GM18858 (cell line): ENCODE results near the gene KHK.
A peak's percentile ranks its signal among the peaks of the same experiment; 100 is the strongest.

ENCODE experiments used
- ATAC-seq: cut with Tn5 transposase; IDR thresholded peaks from one replicate; pipeline ENCODE4 v1.9.1; 2021; ENCODE audit not compliant: unreplicated experiment

Gene KHK

DNA sequence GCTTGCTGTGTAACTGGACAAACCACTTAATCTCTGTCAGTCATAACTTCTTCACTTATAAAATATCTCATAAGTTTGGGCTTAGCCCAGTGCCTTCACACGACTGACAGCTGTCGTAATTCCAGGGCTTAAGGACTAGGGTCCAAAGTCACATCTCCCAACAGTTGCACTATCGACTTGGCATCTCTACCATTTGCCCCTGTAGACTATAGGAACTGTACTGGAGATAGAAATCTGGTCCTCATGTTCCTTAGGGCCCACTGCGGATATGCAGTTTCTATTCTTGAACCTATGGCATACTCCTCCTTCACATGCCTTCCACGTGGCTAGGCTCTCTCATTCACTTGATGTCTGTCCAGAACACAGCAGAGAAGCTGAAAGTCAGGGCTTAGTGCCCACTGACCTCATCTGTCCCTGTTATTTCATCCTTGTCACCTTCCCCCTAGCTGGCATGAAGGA lies 39.7 kb downstream of the KHK start:
- ATAC-seq: no peak

DNA sequence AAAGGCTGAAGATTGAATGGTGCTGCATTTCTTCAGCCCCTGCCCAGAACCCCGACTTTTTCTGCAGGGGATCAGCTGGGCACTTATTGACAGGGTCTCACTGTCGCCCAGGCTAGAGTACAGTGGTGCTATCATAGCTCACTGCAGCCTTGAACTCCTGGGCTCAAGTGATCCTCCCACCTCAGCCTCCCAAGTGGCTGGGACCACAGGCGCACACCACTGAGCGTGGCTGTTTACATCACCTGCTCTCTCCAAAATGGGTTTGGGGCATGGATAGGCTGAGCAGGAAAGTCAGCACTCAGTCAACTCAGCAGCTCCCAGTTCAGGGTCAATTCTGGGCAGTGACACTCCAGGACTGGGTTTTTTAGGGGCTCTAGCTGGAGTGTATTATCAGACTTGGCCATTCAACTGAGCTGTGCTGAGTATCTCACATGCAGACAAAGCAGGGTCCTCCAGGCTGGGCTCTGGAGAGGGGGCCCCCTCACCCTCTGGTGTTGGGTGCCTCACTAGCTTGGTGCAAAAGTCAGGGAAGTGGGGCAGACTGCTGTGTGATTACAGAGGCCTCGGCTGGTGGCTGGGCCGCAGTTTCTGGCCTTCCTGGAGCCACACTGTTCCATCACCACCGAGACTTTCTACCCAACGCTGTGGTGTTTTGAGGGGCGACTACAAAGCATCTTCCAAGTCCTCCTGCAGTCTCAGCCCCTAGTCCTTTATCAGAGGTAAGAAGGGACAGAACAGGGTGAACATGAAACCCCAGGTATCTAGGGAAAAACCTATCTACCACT lies 41.5 kb downstream of the KHK start:
- ATAC-seq: no peak

DNA sequence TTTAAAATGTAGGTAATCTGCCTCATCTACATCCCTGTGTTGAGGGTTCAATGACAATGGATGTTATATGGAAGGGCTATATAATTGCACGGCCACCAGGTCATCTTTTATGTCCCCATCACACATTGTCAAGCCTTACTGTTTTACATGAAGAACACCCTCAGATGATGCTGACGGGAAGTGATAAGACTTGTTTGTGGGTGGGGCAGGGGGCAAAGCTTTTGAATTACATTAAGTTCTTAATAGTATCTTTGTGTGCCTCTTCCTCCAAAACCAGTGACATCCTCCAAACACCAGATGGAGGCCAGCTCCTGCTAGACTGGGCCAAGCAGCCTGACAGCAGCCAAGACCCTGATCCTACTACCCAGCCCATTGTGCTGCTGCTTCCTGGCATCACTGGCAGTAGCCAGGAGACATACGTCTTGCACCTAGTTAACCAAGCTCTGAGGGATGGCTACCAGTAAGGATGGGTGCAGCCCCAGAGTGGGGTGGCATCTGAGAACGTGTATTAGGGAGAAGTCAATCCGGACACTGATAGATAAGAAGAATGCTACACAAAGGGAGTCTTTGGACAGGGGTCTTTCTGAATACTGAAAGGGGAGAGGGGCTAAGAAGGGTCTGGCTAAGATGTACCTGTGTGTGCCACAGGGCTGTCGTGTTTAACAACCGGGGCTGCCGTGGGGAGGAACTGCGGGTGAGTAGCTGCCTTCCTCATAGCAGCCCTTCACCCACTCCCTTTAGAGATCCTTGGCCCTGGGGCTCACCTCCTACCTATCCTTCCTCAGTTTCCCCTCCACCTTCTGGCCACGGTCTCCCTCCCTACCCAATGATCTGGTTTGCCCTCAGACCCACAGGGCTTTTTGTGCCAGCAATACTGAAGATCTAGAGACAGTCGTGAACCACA lies 42.3 kb downstream of the KHK start:
- no peak for ATAC-seq

DNA sequence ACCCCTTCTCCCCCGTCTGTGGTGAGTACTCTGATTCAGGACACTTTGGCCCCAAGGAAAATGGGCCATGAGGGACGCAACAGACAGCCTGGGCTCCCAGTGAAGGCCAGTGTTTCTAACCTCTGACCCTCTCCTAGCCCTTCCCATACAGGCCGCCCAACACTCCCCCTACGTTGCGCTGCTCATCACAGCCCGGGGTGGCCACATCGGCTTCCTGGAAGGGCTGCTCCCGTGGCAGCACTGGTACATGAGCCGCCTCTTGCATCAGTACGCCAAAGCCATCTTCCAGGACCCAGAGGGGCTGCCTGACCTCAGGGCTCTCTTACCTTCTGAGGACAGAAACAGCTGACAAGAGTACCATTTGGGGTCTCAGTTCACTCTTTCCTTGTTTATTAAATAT lies 43.8 kb downstream of the KHK start:
- ATAC-seq: no peak

DNA sequence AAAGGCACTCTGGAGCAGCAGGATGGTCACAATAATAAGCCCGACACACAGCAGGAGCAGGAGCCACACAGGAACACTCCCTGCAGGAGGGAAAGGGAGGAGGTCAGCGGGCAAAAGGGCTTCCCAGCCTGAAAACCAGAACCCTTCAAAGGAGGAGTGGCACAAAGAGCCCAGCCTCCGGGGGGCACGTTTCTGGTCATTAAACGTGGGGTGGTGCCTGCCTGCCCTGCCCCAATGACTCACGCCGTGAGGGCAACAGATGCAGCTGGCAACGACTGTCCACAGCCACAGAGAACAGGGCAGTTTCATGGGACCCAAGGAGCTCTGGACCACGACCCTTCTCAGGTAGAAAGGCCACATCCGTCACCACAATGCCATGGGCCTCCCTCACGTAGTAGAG lies 44.9 kb downstream of the KHK start:
- no peak for ATAC-seq

DNA sequence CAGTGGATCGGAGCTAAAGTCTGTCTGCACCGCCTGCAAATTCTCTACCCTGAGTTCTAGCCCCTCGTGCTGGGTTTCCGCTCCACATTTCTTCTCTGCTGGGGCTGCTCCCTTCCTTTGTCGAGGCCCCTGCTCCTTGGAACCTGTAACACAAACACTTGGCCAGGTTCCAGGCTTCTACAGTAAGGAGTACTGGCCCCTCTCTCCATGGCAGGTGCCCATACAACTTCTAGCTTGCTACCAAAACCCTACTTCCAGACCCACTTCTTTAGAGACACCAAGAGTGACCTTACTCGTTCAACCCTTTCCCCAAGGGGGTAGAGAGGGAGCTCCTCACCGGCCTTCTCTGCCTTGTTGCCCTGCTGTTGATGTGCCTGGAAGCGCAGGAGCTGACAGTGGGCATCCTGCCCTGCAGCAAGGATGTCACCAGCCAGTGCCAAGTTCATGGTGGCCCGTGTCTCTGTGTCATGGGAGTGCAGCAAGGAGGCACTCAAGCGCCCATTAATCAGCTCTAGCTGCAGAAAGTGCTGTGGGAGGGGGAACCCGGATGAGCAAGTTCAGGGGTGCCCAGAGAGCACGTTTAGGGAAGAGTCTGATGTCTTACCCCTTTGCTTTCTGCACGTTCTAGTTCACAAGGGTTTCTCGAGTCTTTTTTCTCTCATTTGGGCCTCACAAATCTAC lies 46.8 kb downstream of the KHK start:
- ATAC-seq: no peak

DNA sequence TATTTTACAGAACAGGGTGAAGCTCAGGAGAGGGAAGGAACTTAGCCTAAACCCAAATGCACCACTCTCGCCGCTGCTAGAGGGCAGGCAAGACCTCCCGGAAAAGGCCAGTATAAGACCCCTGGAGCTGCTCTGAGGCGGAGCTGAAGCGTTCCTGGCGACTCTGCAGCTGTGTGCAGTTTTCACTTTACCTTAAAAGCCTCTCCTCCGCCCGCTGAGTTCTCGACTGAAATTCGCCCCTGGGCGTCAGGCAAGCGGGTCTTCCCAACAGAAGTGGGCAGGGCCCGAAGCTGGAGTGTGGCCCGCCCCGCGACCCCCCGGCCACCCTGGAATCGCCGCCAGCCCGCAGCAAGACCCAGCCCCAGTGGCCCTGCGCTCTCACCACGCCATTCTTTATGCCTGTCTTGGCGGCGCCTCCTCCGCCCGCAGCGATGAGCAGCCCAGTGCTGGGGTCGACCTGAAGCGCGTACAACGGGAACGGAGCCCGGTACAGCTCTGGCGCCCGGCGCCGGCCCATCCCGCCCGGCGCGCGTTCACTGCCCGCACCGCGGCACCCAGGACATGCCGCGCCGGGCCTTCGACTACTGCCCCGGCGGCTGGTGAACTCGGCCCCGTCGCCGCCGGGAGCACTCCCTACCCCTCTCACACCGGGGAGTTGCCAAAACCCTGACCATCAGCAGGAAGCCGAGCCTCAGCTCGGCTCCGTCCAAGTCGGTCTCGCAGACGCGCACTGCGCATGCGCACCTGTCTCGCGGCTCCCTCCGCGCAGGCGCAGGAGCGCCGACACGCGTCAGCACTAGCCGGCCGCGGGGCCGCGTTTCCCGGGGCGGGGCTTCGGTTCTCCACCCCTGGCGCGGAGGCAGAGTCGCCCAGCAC lies 47.6 kb downstream of the KHK start, which contains the start of gene PREB:
TSS of gene PREB (minus strand) at position 732 of the 876 bp plus-strand sequence. CDS start at position 517, 215 bp downstream.
- peak; percentile 72 for ATAC-seq

DNA sequence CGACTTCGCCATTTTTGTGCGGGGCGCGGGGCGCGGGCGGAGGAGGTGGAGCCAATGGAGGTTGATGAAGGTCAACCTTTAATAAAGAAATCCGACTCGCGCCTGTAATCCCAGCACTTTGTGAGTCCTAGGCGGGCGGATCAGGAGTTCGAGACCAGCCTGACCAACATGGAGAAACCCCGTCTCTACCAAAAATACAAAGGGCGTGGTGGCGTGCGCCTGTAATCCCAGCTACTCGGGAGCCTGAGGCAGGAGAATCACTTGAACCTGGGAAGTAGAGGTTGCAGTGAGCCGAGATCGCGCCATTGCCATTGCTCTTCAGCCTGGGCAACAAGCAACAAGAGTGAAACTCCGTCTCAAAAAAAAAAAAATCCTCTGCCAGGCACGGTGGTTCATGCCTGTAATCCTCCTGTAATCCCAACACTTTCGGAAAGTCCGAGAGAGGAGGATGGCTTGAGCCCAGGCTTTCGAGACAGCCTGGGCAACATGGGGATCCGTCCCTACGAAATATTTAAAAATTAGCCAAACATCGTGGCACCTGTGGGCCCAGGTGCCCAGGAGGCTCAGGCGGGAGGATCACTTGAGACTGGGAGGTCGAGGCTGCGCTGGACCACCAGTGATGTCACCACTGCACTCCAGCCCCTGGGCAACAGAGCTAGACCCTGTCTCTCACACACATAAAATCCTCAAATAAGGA lies 48.4 kb downstream of the KHK start:
- ATAC-seq: no peak

DNA sequence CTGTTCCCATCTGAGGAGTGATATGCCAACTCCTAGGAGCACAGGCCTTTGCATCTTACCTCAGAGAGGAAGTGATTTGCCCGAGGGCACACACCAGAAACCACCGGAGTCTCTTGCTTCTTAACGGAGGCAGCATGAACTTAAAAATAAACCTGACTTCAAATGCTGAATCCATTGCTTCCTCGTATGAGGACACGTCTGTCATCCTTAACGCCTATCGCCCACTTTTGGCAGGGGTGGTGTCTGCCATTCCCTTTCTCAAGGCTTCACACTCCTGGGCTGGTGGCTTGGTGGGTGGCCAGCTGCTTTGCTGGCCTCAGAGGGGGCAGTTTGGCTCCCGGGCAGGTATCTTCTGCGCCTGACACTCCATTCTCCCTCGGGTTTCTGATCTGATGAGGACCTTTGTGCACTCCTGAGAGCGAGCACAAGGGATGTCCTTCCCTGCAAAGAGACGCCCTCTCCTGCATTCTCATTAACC lies 48.9 kb downstream of the KHK start:
- no peak for ATAC-seq

DNA sequence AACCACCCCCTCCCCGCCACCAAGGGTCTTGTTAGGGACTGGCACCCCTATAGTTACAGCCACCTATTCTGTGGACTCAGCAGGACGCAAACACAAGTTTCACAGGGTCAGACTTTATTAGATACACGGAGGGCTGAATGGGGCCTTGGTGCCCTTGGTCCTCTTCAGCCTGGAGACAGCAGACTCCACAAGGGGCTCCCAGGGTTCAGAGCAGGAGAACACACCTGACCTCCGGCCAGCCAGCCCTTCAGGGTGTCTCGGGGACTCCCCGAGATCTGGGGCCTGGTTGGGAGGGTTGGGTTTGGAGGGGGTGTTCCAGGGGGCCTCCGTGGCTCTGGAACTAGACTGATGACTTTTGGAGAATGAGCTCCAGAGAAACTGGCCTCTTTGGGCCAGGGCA lies 50.2 kb downstream of the KHK start:
- no peak for ATAC-seq

DNA sequence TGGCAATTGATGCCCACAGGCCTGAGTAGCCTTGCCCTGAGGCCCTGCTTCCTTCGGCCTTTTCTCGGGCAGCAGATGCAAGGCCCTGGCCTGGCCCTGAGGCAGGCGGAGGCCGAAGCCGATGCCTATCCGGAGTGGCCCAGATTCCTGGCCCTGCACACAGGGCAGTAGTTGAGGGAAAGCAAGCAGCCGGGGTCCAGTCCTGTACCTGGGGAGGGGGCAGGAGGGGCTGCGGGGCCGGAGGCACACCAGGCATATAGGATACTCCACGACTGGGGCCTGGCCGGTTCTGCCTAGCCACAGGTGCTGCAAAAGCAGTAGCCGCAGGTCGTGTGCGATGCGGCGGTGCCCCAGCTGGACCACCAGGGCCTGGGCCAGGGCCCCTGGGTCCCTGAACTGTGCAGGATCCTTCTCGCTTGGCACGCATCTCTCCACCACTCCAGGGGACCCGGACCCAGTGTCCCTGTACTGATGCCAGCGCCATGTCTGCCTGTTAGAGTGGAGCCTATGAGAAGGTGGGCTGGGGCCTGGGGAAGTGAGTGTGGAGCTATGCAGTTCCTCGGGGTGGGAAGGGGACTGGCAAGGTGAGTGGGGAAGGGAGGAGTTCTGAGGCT lies 50.9 kb downstream of the KHK start:
- no peak for ATAC-seq

DNA sequence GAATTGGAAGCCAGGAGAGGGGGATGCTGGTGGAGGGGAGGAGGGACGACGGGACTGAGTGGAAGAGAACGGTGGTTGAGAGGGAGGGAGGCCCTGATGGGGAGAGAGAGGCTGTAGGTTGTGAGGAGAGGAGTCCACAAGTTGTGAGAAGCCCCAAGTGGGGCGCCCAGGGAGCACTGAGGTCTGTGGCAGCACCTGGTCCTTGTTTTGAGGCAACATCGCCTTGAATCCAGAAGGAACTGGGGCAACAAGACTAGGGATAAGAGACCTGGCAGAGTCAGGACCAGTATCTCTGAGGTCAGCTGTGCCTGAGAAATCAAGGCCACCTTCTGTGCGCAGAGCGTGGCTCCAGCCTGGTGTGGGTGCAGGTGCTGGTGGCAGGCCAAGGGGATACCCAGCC lies 51.5 kb downstream of the KHK start:
- no peak for ATAC-seq

DNA sequence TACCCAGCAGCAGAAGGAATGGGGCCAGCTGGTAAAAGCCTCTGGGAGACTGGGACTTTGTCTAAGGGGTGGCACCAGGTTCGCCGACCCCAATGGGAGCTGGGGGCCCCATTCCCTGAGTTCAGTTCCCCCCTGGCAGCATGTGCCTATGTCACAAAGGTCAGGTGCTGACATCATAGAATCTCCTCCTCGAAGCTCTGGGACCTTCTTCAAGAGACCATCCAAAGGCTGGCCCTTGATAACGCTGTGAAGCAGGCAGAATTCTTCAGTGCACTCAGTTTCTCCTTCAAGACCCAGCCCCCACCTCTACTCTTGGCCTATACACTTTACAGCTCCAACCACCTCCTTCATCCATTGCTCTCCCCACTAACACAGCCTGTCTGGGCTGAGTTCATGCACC lies 52.7 kb downstream of the KHK start, which contains the start of gene PRR30:
TSS of gene PRR30 (minus strand) at position 101 of the 400 bp plus-strand sequence. CDS start 1,081 bp downstream, outside the sequence.
- ATAC-seq: no peak

DNA sequence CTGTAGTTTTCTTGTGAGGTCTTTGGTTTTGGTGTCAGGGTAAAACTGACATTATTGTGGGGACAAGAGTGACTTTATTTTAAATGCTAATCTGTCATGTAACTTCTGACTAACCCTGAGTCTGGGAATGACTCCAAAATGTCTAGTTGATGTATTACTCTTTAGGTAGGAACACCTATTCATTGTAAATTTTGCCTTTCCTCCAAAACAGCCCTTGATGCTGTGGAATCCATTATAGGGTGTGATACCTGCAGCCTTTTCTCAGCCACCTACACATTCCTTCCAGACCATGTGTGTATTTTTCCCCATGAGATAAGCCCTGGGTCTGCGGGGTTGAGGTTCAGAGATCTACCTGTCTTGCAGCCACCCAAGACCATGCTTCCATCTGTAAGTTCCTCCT lies 56.7 kb downstream of the KHK start:
- no peak for ATAC-seq

DNA sequence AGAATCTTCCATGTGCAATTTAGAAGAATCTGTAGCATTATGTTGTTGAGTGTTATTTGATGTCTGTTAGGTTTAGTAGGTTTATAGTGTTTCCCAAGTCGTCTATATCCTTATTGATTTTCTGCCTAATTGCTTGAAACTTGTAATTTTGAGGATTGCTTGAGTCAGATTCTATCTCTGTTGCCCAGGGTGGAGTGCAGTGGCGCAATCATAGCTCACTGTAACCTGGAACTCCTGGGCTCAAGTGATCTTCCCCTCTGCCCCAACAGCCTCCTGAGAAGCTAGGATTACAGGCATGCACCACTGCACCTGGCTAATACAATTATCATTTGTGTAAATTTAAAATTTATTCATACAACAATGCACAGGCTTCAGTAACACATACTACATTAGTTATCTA lies 59.1 kb downstream of the KHK start:
- ATAC-seq: no peak

DNA sequence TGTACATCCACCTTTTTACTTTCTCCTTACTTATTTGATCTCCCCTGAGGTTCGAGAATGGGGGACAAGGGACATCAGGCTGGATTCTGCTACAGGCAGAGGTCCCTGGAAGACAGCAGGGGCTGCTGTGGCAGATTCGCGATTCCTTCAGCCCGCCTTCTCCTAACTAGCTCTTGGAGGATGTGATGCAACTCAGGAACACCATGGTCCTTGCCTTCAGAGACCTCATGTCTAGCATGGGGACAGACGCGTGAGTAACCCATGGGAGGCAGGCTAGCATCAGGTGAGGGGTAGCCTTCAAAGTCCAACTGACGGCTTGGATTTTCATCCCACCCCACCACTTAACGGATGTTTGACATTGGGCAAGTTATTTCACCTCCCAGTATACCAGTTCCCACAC lies 61.4 kb downstream of the KHK start:
- no peak for ATAC-seq

DNA sequence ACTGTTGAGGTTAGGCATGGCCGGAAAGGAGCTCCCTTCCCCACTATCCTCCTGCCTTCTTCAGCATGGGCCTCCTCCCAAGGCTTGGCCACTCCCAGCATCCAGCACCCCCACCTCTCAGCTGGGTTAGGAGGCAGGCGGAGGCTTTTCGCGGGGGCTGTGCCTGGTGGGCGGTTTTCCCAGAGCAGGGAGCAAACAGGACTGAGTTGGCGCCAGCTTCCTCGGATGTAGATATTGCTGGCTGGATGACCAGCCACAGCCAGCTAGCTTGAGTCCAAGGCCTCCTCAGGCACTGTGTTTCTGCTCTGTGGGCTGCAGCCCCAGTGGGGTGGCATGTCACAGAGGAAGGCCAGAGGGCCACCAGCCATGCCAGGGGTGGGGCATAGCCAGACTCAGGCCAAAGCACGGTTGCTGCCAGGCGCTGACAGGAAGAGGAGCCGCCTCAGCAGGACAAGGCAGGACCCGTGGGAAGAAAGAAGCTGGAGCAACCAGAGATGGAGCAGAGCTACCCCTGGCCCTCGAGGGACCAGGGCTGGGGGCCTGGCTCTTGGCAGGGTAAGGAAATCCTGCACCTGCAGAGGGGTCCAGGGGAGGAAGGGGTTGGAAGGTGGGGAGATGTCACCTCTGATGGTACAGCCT lies 62.3 kb downstream of the KHK start, which contains the start of gene TCF23:
TSS of gene TCF23 (plus strand) at position 204 of the 639 bp plus-strand sequence. CDS start at position 334, 130 bp downstream.
- no peak for ATAC-seq

DNA sequence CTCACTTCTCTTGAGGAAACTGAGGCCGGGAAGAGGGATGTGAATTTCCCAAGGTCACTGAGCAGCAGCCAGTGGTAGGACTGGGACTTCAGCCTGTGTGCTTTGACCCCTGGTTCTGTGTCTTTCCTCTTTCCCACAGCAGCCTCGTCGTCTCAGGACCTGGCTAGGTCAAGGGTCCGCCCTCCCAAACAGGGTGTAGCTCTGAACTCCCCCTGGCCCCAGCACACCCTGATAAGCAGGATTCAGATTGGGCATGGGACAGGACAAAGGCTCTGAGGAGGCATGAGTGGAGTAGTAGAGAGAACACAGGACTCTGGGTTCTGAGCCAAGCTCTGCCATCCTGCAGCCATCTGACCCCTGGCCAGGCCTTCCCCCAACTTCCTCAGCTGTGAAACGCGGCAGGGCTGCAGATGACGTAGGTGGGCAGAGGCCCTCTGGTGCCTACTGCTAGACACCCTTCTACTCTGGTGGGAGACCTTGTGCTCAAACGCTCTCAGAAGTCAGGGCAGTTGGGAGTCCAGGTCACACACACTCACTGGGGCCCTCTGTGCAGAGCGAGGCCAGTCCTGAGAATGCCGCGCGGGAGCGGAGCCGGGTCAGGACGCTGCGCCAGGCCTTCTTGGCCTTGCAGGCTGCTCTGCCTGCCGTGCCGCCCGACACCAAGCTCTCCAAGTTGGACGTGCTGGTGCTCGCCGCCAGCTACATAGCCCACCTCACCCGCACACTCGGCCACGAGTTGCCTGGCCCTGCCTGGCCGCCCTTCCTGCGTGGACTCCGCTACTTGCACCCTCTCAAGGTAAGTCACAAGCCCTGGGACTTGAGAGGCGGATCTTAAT lies 63.2 kb downstream of the KHK start:
- ATAC-seq: no peak
